Kasumi-1 (cell line): ENCODE data around the gene WNT2B.

ENCODE experiments used
- DNase-seq, 2 experiments: peaks; one replicate each; lab custom pipeline; 2025; lab: John Stamatoyannopoulos, UW

WNT2B gene

DNA sequence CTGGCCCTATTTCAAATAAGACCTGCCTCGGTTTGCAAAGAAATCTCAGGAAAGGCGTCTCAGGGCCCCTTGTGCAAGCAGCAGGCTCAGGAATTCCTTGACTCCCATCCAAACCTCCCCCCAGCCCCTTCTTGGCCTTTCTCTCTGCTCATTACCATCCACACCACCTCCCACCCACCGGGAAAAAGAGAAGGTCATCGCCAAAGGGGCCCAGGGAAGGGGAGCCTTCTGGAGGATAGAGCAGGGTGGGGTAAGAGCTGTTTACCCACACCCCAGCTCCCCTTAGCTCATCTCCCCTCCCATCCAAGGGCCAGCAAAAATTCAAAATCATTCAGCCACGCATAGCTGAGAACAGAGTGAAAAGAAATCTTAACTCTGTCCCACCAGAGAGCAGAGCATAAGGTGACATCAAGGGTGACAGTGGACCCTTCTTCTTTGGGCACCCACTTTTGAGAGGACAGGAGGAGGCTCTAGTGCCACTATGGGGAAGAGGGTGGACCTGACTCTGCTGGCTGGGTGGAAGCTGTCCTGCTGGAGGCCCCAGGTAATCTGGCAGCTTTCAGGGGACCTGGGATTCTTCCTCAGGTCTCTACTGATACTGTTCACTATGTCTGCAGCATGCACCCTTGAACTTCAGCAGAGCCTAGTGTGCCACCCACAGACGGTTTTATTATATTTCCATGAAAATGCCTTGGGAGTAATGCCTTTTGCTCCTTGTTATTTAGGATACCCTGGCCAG, 3.9 kb upstream of the WNT2B start:
- DNase-seq = no peak

DNA sequence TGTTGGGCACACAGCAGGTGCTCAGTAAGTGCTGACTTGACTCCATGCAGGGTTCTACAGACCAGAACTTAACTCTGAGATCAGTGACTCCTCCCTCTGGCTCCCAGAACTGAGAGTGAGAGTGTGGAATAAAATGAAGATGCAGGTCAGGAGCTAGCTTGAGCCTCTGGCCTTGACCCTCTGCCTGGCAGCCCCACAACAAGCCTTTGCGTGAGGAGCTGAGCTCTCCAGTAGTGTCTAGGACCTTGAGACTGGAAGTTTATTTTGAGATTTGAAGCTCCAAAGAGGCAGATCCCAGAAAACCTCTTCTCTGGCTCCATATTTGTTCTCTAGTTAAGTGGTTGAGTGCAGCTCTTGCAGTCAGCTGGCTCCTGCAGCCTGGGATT, 3.4 kb upstream of the WNT2B start:
- DNase-seq = no peak

DNA sequence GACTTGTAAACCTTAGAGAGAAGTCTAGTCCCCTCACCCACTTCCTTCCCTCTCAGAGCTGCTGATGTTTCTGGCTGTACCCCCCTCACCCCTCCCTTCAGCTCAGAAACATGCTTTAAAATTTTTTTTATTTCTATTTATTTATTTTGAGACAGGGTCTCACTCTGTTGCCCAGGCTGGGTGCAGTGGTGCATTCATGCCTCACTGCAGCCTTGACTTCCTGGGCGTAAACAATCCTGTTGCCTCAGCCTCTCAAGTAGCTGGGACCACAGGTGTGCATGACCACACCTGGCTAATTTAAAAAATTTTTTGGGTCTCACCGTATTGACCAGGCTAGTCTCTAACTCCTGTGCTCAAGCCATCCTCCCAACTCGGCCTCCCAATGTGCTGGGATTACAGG, 2.9 kb upstream of the WNT2B start:
- DNase-seq = no peak

DNA sequence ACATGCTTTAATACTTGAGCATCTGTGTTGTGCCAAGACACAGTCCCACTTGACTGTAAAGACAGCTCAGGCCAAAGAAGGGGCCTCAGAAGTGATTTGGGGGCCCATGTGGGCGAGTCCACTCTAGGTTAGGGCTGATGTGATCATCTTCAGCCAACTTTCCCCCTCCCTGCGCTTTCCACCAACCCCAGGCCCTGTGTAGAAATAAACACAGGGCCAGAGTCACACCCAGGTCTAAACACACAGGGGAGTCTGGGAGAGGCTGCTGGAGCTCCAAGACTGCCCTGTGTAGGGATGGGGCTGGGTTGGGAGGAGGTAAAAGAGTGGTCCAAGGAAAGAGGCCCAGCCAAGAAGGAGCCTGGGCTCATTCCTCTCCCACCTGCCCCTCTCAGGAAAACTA, 2.5 kb upstream of the WNT2B start:
- DNase-seq = no peak

DNA sequence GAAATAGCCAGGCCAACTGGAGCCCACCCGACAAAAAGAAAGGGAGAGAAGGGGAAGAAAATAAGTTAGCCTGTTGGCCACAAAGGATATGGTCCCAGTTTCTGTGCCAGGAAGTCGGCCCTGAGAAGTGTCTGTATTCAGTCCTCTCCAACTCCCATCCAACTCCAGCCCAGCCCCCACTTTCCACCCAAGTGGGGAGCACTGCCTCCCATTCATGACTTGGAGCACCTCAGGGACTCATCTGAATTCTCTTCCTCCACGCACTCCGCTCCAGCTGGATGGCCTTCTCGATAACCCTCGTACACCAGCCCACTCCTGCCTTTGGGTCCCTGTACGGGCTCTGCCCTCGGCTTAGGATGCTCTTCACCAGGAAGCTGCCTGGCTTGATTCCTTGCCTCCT, 2.0 kb upstream of the WNT2B start:
- no peak for DNase-seq

DNA sequence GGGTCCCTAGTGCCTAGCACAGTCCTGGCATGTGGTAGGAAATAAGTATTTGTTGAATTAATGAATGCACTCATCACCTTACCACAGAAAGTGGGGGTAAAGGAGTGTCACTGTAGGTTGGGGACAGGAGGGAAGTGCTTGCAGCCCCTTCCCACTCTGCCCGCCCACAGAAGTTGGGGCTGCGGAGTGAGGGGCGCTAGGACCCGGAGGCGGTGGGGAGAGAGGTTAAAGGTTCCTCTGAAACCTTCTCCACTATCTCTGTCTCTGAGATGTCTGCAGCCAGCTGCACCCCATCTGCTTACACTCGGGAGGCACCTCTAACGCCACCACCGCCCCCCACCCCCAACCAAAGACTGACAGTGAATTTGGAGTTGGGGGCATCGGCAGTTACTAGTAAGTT, 1.4 kb upstream of the WNT2B start:
- no peak for DNase-seq

DNA sequence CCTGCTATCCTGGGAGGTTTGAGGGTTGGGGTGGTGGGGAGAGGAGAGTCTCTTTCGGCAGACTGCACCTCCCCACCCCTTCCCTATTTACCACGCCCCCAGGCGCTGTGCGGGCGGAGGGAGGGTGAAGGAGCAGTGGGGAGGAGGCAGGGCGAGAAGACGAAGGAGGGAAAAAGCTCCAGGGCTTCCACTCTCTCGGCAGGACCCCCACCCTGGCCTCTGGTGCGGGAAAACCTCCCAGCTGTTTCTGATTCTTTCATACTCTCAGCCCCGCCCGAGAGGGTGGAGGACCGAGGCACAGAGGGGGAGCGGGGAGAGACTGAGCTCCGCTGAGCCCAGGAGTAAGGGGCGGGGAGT, 866 bp upstream of the WNT2B start:
- no peak for DNase-seq

DNA sequence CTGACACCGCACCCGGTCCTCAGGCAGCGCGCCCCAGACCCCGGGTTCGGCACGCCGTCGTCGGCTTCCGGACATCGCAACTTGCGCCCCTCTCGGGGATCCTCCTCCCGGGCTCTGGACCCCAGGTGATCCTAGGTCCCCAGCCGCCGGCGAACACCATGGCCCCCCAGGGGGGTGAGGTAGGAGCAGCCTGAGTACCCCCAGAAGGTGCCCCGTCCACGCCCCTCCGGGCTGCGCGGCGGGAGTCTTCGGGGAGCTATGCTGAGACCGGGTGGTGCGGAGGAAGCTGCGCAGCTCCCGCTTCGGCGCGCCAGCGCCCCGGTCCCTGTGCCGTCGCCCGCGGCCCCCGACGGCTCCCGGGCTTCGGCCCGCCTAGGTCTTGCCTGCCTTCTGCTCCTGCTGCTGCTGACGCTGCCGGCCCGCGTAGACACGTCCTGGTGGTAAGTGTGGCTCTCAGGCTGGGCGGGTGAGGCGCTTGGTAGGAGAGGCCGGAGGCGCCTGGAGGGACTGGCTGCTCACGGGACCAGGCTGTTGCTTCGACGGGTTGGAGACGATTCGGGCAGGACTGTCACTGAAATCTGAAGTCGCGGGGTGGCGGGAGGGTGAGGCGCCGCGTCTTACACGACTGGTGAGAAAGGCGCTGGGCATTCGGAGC, 367 bp downstream of the WNT2B start:
- DNase-seq = no peak

DNA sequence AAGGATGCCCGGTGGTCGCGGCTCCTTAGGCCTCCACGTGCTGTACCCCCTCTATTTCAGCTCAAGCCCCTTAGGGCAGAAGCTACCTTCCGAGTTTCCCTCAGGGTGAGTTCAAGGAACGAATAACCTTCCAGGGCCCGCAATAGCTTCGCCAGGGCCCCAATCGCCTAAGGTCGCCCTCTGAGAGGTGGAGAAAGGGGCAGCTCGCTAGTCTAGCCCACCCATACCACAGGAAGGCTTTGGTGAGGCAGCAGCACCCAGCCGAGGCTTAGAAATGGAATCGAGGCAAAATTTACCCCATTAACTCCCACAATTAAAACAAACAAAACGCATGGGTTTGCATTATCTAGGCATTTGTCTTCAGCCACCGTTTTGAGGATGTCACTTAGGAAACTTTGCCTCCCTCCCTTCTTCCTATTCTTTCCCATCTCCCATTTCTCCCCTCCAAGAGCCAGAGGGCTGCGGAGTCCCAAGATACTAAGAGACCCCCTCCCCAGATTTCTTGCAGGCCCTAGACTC, 954 bp downstream of the WNT2B start:
- no peak for DNase-seq

DNA sequence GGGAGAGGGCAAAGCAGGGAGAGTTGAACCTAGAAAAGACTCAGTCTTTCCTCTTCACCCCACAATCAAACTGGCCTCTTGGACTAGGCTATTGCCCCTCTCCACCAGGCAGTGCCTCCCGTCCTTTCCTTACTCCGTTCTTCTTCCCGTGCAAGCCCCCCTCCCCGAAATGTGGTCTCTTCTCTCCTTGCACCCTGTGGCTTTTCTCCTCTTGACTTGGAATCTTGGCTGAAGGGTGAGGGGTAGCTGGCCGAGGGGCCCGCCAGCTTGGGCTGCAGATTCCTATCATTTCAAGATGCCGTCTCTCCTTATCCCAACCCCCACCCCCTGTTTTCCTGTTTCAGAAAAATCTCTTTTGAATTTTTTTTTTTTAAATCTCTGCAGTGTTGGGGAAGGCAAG, 1.6 kb downstream of the WNT2B start:
- DNase-seq = no peak

DNA sequence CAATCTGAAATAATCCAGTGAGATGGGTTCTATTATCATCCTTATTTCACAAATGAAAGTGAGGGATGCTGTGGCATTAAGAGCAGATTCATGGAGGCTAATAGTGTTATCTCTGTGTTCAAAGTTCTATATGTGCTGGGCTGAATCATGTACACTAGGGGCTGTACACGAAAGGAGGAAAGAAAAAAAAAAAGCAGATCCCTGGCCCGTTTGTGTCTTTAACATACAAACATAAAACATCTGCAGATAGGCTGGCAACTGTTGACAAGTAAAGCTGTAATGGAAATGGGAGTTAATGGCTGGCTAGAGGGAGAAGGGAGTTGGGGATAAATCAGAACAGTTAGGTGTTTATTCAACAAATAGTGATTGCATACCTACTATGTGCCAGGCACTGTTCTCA, 3.1 kb downstream of the WNT2B start:
- DNase-seq = no peak

DNA sequence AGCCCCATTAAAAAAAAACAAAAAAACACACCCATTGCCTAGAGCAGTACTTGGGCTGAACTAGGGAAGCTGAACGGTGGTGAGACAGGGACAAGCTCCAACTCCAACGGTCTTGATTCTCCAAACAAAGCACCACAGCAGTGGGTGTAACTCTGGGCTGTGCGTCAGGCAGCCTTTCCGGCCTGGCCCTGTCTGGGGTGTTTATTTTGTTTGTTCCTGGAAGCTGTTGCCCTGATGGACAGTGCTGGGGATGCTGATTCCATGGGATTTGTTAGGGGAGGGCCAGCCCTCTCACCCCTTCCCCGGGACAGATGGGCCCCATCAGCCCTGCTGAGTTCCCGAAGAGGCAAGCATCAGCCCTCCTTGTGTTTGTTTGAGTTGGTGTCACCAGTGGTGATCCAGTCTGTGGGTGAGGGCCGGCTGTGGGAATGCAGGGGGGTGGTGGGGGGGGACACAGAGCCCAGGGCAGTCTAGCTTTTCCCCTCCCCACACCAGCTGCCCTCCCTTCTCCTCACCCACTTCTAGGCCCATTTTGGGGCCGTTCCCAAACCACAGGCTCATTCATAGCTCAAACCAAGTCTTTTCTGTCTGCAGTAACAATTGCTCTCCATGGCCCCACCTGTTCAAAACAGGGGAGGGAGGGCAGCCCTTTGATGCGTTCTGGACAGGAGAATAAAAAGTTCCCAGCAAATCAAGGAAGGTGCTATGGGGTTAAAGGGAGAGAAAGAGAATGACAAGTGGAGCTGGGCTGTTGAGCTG, 4.5 kb downstream of the WNT2B start:
- DNase-seq = no peak

DNA sequence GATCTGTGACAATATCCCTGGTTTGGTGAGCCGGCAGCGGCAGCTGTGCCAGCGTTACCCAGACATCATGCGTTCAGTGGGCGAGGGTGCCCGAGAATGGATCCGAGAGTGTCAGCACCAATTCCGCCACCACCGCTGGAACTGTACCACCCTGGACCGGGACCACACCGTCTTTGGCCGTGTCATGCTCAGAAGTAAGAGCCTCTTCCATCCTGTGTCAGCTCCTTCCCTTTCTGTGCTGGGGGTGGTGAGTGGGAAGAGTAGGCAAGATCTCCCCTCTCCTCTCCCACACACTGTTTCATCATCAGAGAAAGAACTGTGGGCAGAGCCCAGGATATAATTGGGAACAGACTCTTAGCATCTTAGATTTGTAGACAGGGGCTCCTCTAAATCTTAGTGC, 6.1 kb downstream of the WNT2B start:
- no peak for DNase-seq

DNA sequence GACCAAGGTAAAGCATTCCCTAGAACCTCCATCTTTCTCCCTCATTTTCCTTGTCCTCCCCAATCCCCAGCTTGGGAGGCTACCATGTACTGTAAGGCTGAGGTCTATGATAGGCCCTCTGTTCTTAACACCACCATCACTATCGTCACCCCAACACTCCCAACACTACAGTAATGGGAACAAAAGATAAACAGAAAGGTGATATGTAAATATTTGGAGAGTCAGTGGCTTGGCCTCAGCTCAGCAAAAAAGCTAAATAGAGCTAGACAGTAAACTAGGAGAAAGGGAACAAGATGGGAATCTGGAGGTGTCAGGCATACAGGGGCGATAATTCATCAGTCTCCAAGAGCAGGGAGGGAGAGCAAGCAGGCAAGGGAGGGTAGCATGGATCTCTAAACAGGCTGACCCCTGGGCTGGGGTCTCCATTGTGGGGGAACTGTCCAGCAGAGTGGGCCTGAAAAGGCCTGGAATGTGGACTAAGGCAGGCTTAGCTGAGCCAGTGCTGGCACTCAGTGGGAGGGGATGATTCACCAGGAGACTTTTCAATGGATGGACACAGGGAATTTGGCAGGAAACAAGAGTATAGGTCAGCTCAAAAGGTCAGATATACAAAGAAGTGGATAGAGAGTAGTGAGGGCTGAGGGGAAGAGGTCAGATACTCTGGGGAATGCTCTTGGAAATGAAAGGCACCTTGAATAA, 6.7 kb downstream of the WNT2B start:
- DNase-seq = no peak

DNA sequence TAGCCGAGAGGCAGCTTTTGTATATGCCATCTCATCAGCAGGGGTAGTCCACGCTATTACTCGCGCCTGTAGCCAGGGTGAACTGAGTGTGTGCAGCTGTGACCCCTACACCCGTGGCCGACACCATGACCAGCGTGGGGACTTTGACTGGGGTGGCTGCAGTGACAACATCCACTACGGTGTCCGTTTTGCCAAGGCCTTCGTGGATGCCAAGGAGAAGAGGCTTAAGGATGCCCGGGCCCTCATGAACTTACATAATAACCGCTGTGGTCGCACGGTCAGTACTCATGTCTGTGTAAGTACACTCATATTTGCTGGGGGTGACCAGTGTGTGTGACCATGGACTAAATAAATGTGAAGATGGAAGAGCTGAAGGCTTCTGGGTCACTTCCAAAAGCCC, 7.4 kb downstream of the WNT2B start:
- DNase-seq = no peak

DNA sequence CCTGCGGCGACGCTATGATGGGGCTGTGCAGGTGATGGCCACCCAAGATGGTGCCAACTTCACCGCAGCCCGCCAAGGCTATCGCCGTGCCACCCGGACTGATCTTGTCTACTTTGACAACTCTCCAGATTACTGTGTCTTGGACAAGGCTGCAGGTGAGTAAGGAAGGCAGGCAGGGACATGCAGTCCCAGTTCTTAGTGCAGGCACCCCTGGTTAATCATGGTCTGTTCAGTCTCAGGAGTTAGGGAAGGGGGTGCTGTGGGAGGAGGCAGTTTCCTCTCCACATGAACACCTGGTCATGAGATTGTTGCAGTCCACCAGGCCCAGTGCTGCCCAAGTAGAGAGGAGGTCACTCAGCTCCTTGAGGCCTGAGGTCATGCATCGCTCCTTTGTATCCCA, 8.5 kb downstream of the WNT2B start:
- no peak for DNase-seq

DNA sequence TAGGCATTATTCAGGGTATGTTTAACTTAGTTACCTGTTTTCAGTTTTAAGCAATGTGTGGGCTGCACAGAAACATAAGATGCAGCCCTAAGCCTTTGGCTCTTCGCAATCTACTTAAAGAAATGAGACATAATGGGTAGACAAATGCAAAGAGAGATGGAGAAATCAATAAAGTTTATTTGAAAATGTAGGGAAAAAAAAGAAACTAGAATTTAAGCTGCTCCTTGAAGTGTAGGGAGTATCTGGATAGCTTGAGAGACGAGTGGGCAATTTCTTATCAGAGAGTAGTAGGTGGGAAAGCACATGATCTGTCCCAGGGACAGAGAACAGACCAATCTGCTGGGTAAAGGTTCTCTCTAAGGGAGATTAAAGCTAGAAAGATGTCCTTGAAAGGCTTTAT, 8.9 kb downstream of the WNT2B start:
- DNase-seq = no peak

DNA sequence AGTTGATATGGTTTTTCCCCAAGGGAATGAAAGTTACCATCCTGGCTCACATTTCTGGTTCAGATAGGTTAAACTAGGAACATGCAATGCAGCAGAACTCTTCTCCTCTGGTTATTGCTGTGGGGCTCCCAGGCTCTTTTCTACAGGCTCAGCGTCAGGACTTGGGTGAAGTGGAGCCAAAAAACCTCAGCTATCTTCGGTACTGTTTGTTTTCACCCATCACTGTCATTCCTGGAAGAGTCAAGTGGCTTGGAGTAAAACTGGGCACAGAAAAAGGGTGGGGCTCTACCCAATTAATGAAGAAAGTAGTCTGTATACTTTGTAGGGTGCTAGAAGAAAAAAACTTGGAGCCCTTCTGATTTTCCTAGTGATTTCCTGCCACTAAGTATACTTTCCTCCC, 9.4 kb downstream of the WNT2B start:
- DNase-seq = no peak

DNA sequence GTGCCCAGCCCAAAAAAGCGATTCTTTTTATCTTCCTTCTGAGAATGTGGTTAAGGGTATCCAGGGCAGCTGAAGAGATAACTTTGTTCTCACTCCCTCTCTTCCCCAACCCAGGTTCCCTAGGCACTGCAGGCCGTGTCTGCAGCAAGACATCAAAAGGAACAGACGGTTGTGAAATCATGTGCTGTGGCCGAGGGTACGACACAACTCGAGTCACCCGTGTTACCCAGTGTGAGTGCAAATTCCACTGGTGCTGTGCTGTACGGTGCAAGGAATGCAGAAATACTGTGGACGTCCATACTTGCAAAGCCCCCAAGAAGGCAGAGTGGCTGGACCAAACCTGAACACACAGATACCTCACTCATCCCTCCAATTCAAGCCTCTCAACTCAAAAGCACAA, 11.4 kb downstream of the WNT2B start:
- no peak for DNase-seq

DNA sequence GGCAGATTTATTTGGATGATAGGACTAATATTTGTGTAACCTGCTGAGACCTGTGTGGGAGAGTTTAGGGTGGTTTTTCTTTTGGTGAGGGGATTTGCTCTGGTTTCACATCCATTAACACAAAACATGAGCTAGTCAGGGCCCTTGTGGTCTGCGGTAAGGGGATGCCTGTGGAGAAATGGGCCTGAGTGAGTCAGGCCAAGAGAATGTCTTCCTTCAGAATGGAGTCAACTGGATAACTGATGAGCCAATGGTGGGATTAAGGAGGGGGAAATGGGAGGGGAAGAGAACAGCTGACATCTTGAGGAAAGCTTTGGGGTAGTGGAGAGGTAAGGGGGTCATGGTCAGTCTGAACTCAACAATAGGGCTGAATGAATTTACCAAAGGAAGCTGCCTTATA, 13.9 kb downstream of the WNT2B start:
- no peak for DNase-seq

DNA sequence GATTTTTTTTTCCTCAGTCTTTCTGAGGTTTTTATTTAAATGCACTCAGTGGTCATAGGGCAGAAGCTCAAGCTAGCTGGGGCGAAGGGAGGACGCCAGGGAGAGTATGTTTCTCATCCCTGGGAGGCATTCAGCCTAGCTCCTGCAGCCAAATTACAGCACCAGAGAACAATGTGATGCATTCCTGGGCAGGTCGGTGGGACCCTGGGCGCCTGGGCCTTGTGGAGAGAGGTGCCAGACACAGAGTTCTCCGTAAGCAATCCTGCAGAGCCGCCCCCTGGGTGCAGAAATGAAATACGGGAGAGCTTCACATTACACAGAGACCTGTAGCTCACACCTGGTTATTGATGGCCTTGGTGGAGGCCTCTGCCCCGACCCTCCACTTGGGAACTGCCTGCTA, 15.5 kb downstream of the WNT2B start:
- no peak for DNase-seq

DNA sequence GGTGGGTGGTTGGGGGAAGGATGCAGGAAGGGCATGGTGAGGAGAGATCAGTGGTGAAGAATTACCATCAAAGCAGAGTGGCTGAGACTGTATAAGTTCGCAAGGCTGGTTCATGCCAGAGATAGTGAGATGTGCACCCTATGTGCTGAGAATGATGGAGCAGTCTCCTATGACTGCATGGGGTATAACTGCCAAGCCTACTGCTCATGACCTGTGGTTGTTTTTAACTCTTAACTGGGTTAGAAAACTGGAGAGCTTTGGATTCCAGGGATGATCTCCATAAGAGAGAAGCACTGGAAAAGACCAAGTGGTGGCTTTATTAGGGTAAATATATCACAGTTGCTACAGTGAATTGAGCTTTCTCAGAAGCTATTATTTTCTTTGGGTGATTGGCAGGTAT, 16.2 kb downstream of the WNT2B start:
- DNase-seq = no peak
